ENCODE data around the gene BLMH.

- TF ChIP-seq POLR2A (IDR thresholded peaks at IDR 0.05) (no peak), CTCF (IDR thresholded peaks at IDR 0.05) (no peak), POLR2AphosphoS5 (IDR thresholded peaks at IDR 0.05) (no peak)
These were observed 72.9 kb downstream of the BLMH start for GRCh38 chr17:30218799-30219198.
